GM18909 (cell line): ENCODE data around the gene RSPH6A.
"Not testable (repeated sequence)": the region's sequence is repeated elsewhere in the genome, so short reads cannot be mapped to it uniquely, and the experiment has no call there.

Source experiments
- ATAC-seq: cut with Tn5 transposase; IDR thresholded peaks from one replicate; pipeline ENCODE4 v1.9.1; 2021; ENCODE audit warnings: mild to moderate bottlenecking; ENCODE audit not compliant: unreplicated experiment, poor library complexity

The RSPH6A gene

GRCh38 chr19:45804959-45805230, 10.2 kb downstream of the RSPH6A start:
- no peak for ATAC-seq

GRCh38 chr19:45804140-45804958, 10.8 kb downstream of the RSPH6A start:
- no peak for ATAC-seq

DNA sequence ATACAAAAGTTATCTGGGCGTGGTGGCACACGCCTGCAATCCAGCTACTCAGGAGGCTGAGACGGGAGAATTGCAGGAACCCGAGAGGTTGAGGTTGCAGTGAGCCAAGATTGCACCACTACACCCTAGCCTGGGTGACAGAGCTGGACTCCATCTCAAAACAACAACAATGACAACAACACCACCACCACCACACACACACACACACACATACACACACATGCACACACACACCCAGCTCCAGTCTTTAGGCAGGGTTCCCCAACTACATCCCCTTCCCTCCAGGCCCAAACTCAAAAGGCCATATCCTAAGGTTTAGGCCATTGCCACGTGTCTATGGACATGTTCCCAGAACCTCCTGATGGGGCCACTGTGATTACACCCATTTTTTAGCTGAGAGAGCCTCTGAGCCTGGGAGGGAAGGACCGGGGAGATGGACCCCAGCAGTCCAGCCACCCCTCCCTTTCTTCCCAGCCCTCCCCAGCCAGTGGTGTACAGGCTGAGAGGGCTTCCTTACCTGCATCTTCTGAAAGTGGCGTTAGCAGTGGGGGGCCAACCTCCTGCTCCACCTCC, 13.4 kb downstream of the RSPH6A start:
- no peak for ATAC-seq

DNA sequence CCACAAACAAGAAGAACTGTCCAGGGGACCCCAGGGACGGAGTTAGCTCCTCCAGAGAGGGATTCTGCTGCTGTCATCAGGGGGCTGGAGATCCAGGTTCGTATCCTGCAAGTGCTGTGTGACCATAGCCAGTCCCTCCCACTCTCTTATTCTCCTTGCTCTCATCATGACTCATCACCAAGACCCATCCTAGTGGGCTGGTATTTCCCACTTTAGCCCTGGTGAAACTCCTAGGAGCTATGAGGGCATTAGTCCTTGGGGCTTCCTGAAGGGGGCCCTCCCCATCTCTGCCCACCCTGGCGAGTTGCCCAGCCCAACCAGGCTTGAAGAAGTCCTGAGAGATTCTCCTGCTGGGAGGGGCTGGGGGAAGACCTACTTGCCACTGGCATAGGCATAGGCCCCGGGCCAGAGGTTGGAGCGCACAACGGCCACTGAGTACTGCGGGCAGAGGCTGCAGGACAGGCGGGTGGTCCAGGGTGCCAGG, 15.0 kb downstream of the RSPH6A start:
- ATAC-seq, result no peak

GRCh38 chr19:45799541-45799940, 15.6 kb downstream of the RSPH6A start:
- ATAC-seq, result not testable (repeated sequence)

- no peak for ATAC-seq
Observed at GRCh38 chr19:45798995-45799517, 16.1 kb downstream of the RSPH6A start.

DNA sequence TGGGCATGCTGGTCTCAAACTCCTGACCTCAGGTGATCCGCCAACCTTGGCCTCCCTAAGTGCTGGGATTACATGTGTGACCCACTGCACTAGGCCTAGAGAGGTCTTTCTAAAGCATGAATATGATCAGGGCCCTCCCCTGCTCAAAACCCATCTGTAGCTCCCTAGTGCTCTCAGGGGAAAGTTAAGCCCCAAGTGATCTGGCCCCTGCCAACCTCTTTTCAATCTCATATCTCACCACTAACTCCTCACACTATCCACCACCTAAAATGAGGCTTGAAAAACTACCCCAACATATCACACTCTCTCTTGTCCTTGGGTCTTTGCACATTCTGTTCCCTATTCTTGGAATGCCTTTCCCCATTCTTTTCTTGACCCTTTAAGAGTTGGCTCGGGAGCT, 20.5 kb downstream of the RSPH6A start:
- ATAC-seq, result no peak

GRCh38 chr19:45793876-45794275, 21.2 kb downstream of the RSPH6A start:
- no peak for ATAC-seq

GRCh38 chr19:45793178-45793564, 21.9 kb downstream of the RSPH6A start:
- no peak for ATAC-seq

DNA sequence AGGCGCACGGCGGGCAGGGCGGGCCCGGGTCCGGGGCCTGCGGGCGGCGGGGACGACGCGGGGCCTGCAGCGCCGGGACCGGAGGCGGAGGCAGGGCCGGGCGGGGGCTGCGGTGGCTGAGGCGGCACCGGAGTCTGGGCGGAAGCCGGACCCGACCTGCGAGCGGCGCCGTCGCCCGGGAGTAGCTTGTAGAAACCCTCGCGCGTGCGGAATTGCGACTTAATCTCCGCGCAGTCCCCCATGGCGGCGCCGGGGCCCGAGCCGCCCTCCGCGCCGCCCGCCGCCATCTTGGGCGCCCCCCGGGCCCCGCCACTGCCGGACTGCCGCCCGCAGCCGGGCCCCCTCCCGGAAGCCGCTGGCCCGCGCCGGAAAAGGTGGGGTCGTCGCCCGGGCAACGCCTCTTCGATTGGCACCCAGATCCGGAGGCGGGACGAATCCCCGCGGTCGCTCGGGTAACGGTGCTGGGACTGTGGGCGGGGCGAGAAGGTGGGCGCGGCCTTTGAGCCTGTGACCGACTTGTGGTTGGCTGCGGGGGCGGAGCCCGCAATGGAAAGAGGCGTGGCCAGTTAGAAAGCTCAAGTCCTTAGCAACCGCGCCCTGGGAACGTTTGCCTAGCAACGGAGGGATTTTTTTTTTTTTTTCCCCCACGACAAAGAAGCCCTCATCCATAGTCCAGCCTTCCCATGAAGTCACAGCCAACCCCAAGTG, 22.5 kb downstream of the RSPH6A start, which contains the start of gene DMWD:
DMWD (minus strand) TSS at position 376 of the 708 bp plus-strand sequence; CDS start at position 287, 89 bp downstream.
- peak; percentile 91 for ATAC-seq

DNA sequence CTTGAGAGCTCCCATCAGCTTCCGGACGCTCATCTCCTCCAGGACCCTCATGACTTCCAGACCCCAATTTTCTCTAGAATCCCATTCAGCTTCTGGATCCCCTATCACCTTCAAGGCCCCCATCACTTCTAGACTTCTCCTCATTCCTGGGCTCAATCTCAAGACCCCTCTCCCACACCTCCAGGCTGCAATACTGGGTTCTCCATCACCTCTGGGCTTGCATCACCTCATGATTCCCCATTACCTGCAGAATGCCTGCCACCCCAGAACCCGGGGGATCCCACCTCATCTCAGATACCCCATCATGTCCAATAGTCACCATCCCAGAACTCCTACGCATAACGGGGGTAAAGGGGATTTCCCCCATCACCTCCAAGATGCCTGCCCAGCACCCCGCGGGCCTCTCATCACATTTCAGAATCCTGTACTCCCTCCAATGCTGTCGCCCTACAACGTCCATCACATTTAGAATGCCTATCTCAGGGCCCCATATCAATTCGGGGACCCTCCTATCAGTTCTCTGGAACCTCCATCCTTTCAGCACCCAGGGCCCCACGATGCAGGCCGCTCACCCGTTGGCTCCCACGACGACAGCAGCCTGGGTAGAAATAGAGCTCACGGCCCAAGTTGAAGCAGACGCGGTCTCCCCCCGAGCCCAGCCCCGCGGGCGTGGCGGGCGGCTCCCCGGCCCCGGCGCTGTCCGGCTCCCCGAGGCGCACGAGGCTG, 23.2 kb downstream of the RSPH6A start:
- ATAC-seq, result peak; percentile 30

DNA sequence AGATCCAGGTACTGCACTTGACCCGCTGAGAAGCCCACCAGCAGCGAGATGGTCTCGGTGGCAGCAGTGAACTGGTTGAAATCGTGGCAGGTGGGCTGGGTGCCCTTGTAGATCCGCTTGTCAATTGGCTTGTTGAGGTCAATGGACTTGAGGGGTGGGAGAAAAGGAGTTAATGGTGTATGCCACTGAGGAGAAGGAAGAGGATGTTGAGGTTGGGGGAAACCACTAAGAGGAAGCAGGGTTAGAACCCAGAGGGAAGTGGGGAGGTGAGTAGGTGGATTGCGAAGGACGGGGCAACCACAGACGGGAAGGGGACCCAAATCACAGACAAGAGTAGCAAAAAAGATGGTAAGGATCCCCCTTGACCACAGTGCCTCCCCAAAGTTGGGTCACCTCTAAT, 24.2 kb downstream of the RSPH6A start:
- ATAC-seq, result no peak

DNA sequence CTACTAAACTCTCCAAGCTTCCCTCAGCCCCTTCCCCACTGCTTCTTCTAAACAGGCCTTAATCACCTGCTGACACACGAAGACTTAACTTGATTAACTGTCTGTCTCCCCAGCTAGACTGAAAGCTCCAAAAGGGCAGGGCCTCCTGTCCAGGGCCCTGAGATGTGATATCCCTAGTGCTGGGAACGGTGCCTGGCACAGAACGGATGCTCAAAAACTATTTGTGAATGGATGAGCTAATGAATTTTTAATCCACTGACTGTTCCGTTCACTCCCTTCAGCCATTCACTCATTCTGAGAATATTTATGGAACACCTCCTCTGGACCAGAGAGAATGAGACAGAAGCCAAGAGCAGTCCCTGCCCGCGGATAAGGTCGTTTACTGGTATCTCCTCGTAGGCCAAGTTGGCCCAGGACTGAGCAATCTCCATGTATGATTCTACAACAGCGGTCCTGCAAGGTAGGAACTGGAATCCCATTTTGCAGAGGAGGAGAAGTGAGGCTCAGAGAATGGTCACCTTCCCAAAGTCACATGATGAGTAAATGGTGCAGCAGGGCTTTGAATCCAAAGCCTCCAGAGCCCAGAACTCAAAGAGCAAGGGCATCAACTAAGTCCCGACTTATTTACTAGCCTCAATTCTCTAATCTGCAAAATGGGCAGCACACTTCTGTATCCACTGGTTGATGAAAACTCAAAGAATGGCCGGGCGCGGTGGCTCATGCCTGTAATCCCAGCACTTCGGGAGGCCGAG, 25.9 kb downstream of the RSPH6A start:
- no peak for ATAC-seq

DNA sequence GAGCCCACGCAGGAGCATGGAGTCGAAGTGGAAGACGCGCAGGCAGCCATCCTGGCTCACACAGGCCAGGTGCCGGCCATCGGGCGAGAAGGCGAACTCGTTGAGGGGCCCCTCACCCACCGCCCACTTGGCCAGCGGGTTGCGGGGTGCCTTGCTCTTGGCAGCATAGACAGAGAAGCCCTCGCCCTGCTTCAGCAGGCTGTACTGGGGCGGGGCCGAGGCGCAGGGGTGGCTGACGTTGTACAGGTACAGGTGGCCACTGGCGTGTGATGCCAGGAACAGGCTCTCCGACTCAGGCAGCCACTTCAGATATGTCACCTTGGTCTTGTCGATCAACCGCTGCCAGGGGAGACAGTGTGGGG, 28.6 kb downstream of the RSPH6A start:
- ATAC-seq, result no peak

- ATAC-seq, result no peak
Observed at GRCh38 chr19:45785781-45786532, 29.2 kb downstream of the RSPH6A start.

GRCh38 chr19:45785097-45785496, 30.0 kb downstream of the RSPH6A start:
- no peak for ATAC-seq

DNA sequence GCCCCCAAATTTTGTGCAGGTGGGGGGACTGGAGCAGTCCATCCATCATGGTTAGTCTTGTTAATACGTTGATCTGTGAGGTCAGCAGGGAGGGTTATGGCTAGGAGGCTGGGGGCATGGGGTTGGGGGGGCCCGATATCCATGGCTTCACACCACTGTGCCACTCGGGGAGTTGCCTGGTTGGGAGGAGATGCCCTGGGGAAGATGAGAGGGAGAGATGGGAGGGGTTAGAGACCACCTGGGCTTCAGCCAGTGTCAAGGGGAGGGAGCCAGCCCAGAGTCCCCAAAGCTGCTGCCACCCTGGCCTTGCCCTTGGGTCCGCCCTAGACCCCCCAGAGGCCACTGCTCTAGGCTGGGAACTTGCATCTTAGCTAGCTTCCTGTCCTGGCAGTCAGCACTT, 31.0 kb downstream of the RSPH6A start:
- ATAC-seq, result no peak

DNA sequence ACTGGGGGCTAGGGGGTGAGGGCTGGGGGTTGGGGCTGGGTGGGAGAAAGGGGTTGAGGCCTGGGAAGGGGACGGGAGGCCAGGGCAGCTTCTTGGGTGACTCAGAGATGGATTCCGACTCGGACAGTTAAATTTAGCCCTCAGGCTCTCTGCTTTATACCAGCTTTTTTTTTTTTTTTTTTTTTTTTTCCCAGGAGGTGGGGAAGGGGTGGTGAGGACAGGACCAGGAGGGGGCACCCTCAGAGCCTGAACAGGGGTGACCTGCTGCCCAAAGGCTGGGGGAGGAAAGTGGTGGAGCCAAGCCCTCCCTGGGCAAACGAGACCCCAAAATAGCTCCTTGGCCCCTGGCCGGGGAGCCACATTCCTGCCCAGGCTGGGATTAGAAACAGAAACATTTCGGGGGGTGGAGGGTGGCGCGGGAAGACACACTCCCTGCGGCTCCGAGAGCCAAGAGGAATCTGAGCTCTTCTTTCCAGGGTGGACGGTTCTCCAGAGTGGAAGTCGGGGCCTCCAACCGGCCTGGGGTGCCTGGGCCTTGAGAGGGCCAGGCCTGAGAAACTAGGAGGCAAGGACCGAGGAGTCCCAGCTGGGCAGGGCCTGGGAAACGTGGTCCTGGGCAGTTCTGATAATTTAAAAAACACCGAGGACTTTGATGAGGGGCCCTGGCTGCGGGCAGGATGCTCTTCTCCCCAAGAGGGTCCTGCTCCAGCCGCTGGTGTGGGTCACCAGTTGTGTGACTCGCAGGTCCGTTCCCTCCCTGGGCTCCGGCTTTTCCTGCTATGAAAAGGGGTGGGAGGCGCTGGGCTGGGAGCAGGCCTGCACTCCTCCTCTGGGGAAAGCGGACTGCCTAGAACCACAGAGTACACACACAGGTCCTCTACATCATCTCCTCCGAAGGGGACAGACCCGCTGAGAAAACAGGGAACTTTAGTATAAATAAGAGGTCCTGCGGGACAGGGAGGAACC, 32.0 kb downstream of the RSPH6A start:
- no peak for ATAC-seq
